ENCODE measurements around the gene MCOLN3. TPM values are rescaled to one million over a fixed set of nuclear protein-coding genes. Genes with fewer than 3 reads are reported as not detected.

MCOLN3 gene
- total and polyA plus RNA-seq, 4 donors, result 0.08 to 0.42 (median 0.21) TPM; not detected in 1

- H3K9ac ChIP-seq (ENCODE audit: low read depth in 1 of 2, low read length in 2 of 2), result no peak overlapping the region
- TF ChIP-seq YY1 (IDR thresholded peaks at IDR 0.05) (no peak), SP1 (IDR thresholded peaks at IDR 0.05) (no peak), ATF3 (IDR thresholded peaks at IDR 0.05) (no peak), RAD21 (IDR thresholded peaks at IDR 0.05) (no peak), ZBTB33 (IDR thresholded peaks at IDR 0.05) (no peak), HNF4A (conservative IDR thresholded peaks at IDR 0.05) (no peak), NR2F2 (IDR thresholded peaks at IDR 0.05) (no peak), TAF1 (conservative IDR thresholded peaks at IDR 0.05) (no peak), RXRA (IDR thresholded peaks at IDR 0.05) (no peak), GABPA (IDR thresholded peaks at IDR 0.05 in 1 of 2, conservative IDR thresholded peaks at IDR 0.05 in 1 of 2) (no peak), JUND (IDR thresholded peaks at IDR 0.05) (no peak), FOXA1 (IDR thresholded peaks at IDR 0.05) (no peak), FOXA2 (IDR thresholded peaks at IDR 0.05) (no peak)
- TF ChIP-seq, protein P1, sequence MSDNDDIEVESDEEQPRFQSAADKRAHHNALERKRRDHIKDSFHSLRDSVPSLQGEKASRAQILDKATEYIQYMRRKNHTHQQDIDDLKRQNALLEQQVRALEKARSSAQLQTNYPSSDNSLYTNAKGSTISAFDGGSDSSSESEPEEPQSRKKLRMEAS (IDR thresholded peaks at IDR 0.05), result no peak
- TF ChIP-seq, protein P2, sequence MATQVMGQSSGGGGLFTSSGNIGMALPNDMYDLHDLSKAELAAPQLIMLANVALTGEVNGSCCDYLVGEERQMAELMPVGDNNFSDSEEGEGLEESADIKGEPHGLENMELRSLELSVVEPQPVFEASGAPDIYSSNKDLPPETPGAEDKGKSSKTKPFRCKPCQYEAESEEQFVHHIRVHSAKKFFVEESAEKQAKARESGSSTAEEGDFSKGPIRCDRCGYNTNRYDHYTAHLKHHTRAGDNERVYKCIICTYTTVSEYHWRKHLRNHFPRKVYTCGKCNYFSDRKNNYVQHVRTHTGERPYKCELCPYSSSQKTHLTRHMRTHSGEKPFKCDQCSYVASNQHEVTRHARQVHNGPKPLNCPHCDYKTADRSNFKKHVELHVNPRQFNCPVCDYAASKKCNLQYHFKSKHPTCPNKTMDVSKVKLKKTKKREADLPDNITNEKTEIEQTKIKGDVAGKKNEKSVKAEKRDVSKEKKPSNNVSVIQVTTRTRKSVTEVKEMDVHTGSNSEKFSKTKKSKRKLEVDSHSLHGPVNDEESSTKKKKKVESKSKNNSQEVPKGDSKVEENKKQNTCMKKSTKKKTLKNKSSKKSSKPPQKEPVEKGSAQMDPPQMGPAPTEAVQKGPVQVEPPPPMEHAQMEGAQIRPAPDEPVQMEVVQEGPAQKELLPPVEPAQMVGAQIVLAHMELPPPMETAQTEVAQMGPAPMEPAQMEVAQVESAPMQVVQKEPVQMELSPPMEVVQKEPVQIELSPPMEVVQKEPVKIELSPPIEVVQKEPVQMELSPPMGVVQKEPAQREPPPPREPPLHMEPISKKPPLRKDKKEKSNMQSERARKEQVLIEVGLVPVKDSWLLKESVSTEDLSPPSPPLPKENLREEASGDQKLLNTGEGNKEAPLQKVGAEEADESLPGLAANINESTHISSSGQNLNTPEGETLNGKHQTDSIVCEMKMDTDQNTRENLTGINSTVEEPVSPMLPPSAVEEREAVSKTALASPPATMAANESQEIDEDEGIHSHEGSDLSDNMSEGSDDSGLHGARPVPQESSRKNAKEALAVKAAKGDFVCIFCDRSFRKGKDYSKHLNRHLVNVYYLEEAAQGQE (IDR thresholded peaks at IDR 0.05), result no peak
- TF ChIP-seq, protein P3, sequence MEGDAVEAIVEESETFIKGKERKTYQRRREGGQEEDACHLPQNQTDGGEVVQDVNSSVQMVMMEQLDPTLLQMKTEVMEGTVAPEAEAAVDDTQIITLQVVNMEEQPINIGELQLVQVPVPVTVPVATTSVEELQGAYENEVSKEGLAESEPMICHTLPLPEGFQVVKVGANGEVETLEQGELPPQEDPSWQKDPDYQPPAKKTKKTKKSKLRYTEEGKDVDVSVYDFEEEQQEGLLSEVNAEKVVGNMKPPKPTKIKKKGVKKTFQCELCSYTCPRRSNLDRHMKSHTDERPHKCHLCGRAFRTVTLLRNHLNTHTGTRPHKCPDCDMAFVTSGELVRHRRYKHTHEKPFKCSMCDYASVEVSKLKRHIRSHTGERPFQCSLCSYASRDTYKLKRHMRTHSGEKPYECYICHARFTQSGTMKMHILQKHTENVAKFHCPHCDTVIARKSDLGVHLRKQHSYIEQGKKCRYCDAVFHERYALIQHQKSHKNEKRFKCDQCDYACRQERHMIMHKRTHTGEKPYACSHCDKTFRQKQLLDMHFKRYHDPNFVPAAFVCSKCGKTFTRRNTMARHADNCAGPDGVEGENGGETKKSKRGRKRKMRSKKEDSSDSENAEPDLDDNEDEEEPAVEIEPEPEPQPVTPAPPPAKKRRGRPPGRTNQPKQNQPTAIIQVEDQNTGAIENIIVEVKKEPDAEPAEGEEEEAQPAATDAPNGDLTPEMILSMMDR (IDR thresholded peaks at IDR 0.05; ENCODE audit: low read depth, low read length, missing input control), result no peak
- no peak for DNase-seq (ENCODE audit: low spot score)
- H3K27ac ChIP-seq (ENCODE audit: low read depth in 1 of 2, low read length in 2 of 2), result no peak overlapping the region
- H3K36me3 ChIP-seq (ENCODE audit: control insufficient read depth in 4 of 4, insufficient read depth in 3 of 4, low read depth in 1 of 4, low read length in 3 of 4), result no peaks in the 10 kb centered on the region
- WGBS, result 93% methylated on average over 7 of the region's 7 CpGs
- no peaks in the 10 kb centered on the region for H3K4me1 ChIP-seq (ENCODE audit: control insufficient read depth in 4 of 4, insufficient read depth in 4 of 4, low read length in 3 of 4)
- H3K27me3 ChIP-seq (ENCODE audit: control insufficient read depth in 4 of 4, insufficient read depth in 4 of 4, low read length in 3 of 4), result no peaks in the 10 kb centered on the region
- no peak overlapping the region for H3K4me3 ChIP-seq (ENCODE audit: low read depth in 1 of 3, low read length in 3 of 3)
- H3K9me3 ChIP-seq (ENCODE audit: control insufficient read depth in 4 of 4, low read length in 3 of 4), result no peaks in the 10 kb centered on the region
These were observed 78.6 kb downstream of the MCOLN3 start for GRCh38 chr1:84969489-84970250.
